ENCODE results near the gene RALGPS2.

Gene RALGPS2

GRCh38 chr1:178869119-178869697 lies 144.2 kb downstream of the RALGPS2 start:
- no peak for DNase-seq

- DNase-seq: no peak
Observed at GRCh38 chr1:178870221-178870620, 145.2 kb downstream of the RALGPS2 start.

GRCh38 chr1:178870944-178871343 lies 145.9 kb downstream of the RALGPS2 start, which contains the start of gene ANGPTL1:
Gene ANGPTL1, minus strand, starts transcription at chr1:178871077. Its CDS starts 5,301 bp downstream, at chr1:178865776.
- no peak for DNase-seq

GRCh38 chr1:178871551-178872320 lies 146.7 kb downstream of the RALGPS2 start:
- DNase-seq: no peak

- no peak for DNase-seq
Observed at GRCh38 chr1:178874966-178875365, 149.9 kb downstream of the RALGPS2 start.

- no peak for DNase-seq
Observed at GRCh38 chr1:178875936-178876335, 150.9 kb downstream of the RALGPS2 start.

- no peak for DNase-seq
Observed at GRCh38 chr1:178877896-178878295, 152.9 kb downstream of the RALGPS2 start.

- no peak for DNase-seq
Observed at GRCh38 chr1:178881950-178882349, 156.9 kb downstream of the RALGPS2 start.

GRCh38 chr1:178885869-178886268 lies 160.8 kb downstream of the RALGPS2 start:
- DNase-seq: no peak

GRCh38 chr1:178886551-178886950 lies 161.5 kb downstream of the RALGPS2 start:
- no peak for DNase-seq

GRCh38 chr1:178895928-178896327 lies 170.9 kb downstream of the RALGPS2 start:
- DNase-seq: no peak

GRCh38 chr1:178898401-178898800 lies 173.4 kb downstream of the RALGPS2 start:
- DNase-seq: no peak

GRCh38 chr1:178899402-178899801 lies 174.4 kb downstream of the RALGPS2 start:
- no peak for DNase-seq

- DNase-seq: no peak
Observed at GRCh38 chr1:178901482-178902125, 176.6 kb downstream of the RALGPS2 start.

GRCh38 chr1:178908358-178908757 lies 183.3 kb downstream of the RALGPS2 start:
- DNase-seq: no peak

GRCh38 chr1:178910023-178910422 lies 185.0 kb downstream of the RALGPS2 start:
- DNase-seq: no peak

- DNase-seq: no peak
Observed at GRCh38 chr1:178912597-178912996, 187.6 kb downstream of the RALGPS2 start.

GRCh38 chr1:178916448-178917174 lies 191.6 kb downstream of the RALGPS2 start:
- no peak for DNase-seq

GRCh38 chr1:178918308-178918707 lies 193.3 kb downstream of the RALGPS2 start:
- no peak for DNase-seq

- no peak for DNase-seq
Observed at GRCh38 chr1:178918955-178919354, 193.9 kb downstream of the RALGPS2 start.

- DNase-seq: no peak
Observed at GRCh38 chr1:178919581-178919980, 194.5 kb downstream of the RALGPS2 start.

- DNase-seq: no peak
Observed at GRCh38 chr1:178921499-178921898, 196.5 kb downstream of the RALGPS2 start.

GRCh38 chr1:178923512-178923911 lies 198.5 kb downstream of the RALGPS2 start:
- no peak for DNase-seq
